K562 (cell line): ENCODE measurements around the gene ORAI1. TPM values are rescaled to one million over a fixed set of nuclear protein-coding genes. Genes with fewer than 3 reads are reported as not detected.
A peak's percentile ranks its signal among the peaks of the same experiment; 100 is the strongest.

Experiments
- HDAC2 ChIP-seq: fragments of 450-650 bp; IDR thresholded peaks from 2 replicates; pipeline ENCODE4 v1.6.1; 2016; ENCODE audit warnings: mild to moderate bottlenecking
- HMBOX1 ChIP-seq: sonication (generic); IDR thresholded peaks from 2 replicates; pipeline ENCODE4 v1.6.1; 2016
- L3MBTL2 ChIP-seq: fragments of 450-650 bp; IDR thresholded peaks from 2 replicates; pipeline ENCODE4 v1.6.1; 2016; ENCODE audit warnings: mild to moderate bottlenecking, moderate library complexity
- ZEB2 ChIP-seq: fragments of 450-650 bp; IDR thresholded peaks from 2 replicates; pipeline ENCODE4 v1.6.1; 2016
- ZNF23 ChIP-seq: fragments of 250-450 bp; sonication (Bioruptor Pico); IDR thresholded peaks from 2 replicates; pipeline ENCODE4 v1.4.0; 2020; ENCODE audit warnings: mild to moderate bottlenecking
- ZNF263 ChIP-seq: sonication (generic); formaldehyde crosslinking; IDR thresholded peaks from 2 replicates; pipeline ENCODE4 v1.8.0; 2022; ENCODE audit warnings: mild to moderate bottlenecking, missing genetic modification reagents, borderline replicate concordance
- ZNF384 ChIP-seq: IDR thresholded peaks from 2 replicates; pipeline ENCODE4 v1.6.1; 2012; ENCODE audit warnings: low read depth, low read length, improper control_type of control experiment
- polyA plus RNA-seq, 8 experiments: library from polyadenylated mRNA; depleted of rRNA in 4 of 8; stranded (reverse) in 5 of 8; unstranded in 3 of 8; fragments of >200 nt; fragmentation: Nextera tagmentation in 2 of 8; fragmentation: Illumina TruSeq in 1 of 8; extraction: Ambion mirVana in 2 of 8; extraction: Trizol in 1 of 8; gene quantifications; 2 replicates each; pipeline versions ENCODE4 v1.2.1 to v1.2.3, GENCODE V29; 2011 to 2014; ENCODE audit warnings: inconsistent platforms in 1 of 8, missing spikeins in 1 of 8
- total RNA-seq, 7 experiments: library from RNA; depleted of rRNA in 6 of 7; stranded (reverse); fragments of >200 nt in 6 of 7; fragmentation: Illumina TruSeq in 2 of 7; extraction: Trizol in 2 of 7; gene quantifications; 2 replicates each; pipeline versions ENCODE4 v1.2.1 to v1.2.3, GENCODE V29; 2011 to 2021; ENCODE audit warnings: low replicate concordance in 1 of 7
- TF ChIP-seq, protein P1 (sequence below): fragments of 450-650 bp; IDR thresholded peaks from 2 replicates; pipeline ENCODE4 v1.6.1; 2016; ENCODE audit warnings: antibody characterized with exemption

ORAI1 gene
- total and polyA plus RNA-seq, 9 of the 15 experiments (the other 6 are each of a cell fraction or from before 2014, with no cell fraction given), result 2.6 to 23.8 (median 9.3) TPM

GRCh38 chr12:121581686-121582429, 44.5 kb upstream of the ORAI1 start (continued):
- TF ChIP-seq HMBOX1 (no peak), ZEB2 (0 out of 2 replicates have a peak, but pooled peaks have one; percentile 5), ZNF384 (peak; percentile 68), L3MBTL2 (peak; percentile 25; the same call in 1 of the 2 replicates), HDAC2 (0 out of 2 replicates have a peak, but pooled peaks have one; percentile 5), ZNF263 (CRISPR knock-in tag) (peak; percentile 83; the same call in 1 of the 2 replicates), ZNF23 (CRISPR knock-in tag) (no peak)
- TF ChIP-seq, protein P1, sequence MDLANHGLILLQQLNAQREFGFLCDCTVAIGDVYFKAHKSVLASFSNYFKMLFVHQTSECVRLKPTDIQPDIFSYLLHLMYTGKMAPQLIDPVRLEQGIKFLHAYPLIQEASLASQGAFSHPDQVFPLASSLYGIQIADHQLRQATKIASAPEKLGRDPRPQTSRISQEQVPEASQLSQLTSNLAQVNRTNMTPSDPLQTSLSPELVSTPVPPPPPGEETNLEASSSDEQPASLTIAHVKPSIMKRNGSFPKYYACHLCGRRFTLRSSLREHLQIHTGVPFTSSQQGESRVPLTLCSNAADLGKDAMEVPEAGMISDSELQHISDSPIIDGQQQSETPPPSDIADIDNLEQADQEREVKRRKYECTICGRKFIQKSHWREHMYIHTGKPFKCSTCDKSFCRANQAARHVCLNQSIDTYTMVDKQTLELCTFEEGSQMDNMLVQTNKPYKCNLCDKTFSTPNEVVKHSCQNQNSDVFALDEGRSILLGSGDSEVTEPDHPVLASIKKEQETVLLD, result 0 out of 2 replicates have a peak, but pooled peaks have one; percentile 13
